ENCODE results near the gene HIRA. TPM values are rescaled to one million over a fixed set of nuclear protein-coding genes. Genes with fewer than 3 reads are reported as not detected.
A peak's percentile ranks its signal among the peaks of the same experiment; 100 is the strongest.

The HIRA gene
- total RNA-seq, 4 donors from 2014 or later, result 24.9 to 104 (median 31.8) TPM

GRCh38 chr22:19422440-19423301 lies 8.9 kb downstream of the HIRA start:
- H3K4me1 ChIP-seq, result peaks cover 0 to 16% (median 1%) of the 10 kb centered on the region in 4 donors
- H3K27me3 ChIP-seq, result no peaks in the 10 kb centered on the region
- H3K4me3 ChIP-seq, result no peak overlapping the region
- TF ChIP-seq, protein P1, sequence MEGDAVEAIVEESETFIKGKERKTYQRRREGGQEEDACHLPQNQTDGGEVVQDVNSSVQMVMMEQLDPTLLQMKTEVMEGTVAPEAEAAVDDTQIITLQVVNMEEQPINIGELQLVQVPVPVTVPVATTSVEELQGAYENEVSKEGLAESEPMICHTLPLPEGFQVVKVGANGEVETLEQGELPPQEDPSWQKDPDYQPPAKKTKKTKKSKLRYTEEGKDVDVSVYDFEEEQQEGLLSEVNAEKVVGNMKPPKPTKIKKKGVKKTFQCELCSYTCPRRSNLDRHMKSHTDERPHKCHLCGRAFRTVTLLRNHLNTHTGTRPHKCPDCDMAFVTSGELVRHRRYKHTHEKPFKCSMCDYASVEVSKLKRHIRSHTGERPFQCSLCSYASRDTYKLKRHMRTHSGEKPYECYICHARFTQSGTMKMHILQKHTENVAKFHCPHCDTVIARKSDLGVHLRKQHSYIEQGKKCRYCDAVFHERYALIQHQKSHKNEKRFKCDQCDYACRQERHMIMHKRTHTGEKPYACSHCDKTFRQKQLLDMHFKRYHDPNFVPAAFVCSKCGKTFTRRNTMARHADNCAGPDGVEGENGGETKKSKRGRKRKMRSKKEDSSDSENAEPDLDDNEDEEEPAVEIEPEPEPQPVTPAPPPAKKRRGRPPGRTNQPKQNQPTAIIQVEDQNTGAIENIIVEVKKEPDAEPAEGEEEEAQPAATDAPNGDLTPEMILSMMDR (IDR thresholded peaks at IDR 0.05), result no peak
- TF ChIP-seq POLR2A (IDR thresholded peaks at IDR 0.05), result no peak
- no peaks in the 10 kb centered on the region for H3K9me3 ChIP-seq
- H3K36me3 ChIP-seq, result peaks cover 0 to 10% (median 0%) of the 10 kb centered on the region in 3 donors
- DNase-seq, result no peak
- H3K27ac ChIP-seq, result no peak overlapping the region

- Histone ChIP-seq H3K36me3 (peaks cover 0 to 4% (median 0%) of the 10 kb centered on the region in 3 donors), H3K27ac (no peak overlapping the region), H3K4me1 (peaks cover 0 to 16% (median 1%) of the 10 kb centered on the region in 4 donors), H3K4me3 (no peak overlapping the region), H3K9me3 (no peaks in the 10 kb centered on the region), H3K27me3 (no peaks in the 10 kb centered on the region)
- no peak for TF ChIP-seq POLR2A (IDR thresholded peaks at IDR 0.05)
- TF ChIP-seq, protein P1 (IDR thresholded peaks at IDR 0.05), result no peak
- no peak for DNase-seq
Measured at GRCh38 chr22:19420321-19420720, 11.2 kb downstream of the HIRA start.

DNA sequence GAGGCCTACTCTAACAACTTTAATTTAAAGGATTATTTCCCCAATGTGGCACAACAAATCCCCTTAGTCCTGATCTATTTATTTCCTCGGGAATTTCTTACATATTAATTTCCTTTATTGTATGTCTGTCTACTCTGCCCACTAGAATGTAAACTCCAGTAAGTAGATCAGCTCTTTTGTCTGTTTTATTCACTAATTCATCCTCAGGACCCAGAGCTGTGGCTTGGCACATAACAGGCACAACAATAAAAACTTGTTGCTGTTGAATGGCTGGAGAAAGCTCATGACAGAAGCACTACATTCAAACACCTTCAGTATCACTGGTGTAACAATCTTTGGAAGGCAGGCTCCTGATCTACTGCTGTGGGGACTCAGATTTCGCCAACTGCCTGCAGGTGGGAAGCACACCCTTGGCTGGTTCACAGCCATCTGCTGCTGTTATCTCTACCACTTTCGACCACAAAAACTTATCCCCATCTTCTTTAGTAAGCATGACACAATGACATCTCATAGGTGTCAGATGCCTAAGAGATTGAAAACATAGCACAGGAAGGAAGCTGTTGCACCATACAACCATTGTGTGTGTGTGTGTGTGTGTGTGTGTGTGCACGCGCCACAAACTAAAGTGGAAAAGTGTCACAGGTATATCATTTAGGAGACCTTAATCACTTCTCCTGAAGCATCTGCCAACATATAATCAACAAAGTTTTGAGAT lies 11.9 kb downstream of the HIRA start:
- TF ChIP-seq POLR2A (IDR thresholded peaks at IDR 0.05), result no peak
- TF ChIP-seq, protein P1 (IDR thresholded peaks at IDR 0.05), result no peak
- no peak for DNase-seq
- no peaks in the 10 kb centered on the region for H3K27me3 ChIP-seq
- peak overlapping the region in 2 of 4 donors; percentile 20 to 40 for H3K27ac ChIP-seq
- H3K4me1 ChIP-seq, result peaks cover 0 to 16% (median 1%) of the 10 kb centered on the region in 4 donors
- no peak overlapping the region for H3K4me3 ChIP-seq
- H3K36me3 ChIP-seq, result no peaks in the 10 kb centered on the region
- H3K9me3 ChIP-seq, result no peaks in the 10 kb centered on the region

- no peaks in the 10 kb centered on the region for H3K9me3 ChIP-seq
- DNase-seq, result peak in 1 of 3 donors; percentile 29
- peaks cover 0 to 12% (median 1%) of the 10 kb centered on the region in 4 donors for H3K4me1 ChIP-seq
- no peak overlapping the region for H3K4me3 ChIP-seq
- H3K27me3 ChIP-seq, result no peaks in the 10 kb centered on the region
- no peak for TF ChIP-seq POLR2A (IDR thresholded peaks at IDR 0.05)
- no peaks in the 10 kb centered on the region for H3K36me3 ChIP-seq
- peak overlapping the region in 2 of 4 donors; percentile 16 to 20 for H3K27ac ChIP-seq
Measured at GRCh38 chr22:19419086-19419463, 12.5 kb downstream of the HIRA start.

DNA sequence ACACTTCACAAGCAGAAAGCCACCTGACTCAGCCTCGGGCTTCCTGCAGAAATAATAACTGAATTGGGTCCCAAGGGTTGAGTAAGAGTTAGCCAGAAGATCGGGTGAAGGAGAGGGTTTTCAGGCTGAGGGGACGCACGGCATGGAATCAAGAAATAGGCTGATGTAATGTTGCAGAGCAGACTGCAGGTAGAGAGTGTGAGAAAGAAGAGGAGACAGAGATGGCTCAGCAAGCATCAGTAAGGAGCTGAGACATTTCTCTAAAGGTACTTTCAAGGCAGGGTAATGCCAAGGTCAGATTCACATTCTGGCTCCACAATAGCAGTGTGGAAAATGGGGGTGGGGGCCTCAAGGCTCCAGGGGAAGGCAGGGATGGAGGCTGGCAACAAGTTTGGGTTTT lies 18.6 kb downstream of the HIRA start:
- Histone ChIP-seq H3K27ac (no peak overlapping the region), H3K36me3 (peaks cover 0 to 26% (median 0%) of the 10 kb centered on the region in 3 donors), H3K9me3 (no peaks in the 10 kb centered on the region), H3K27me3 (no peaks in the 10 kb centered on the region), H3K4me1 (no peaks in the 10 kb centered on the region), H3K4me3 (no peak overlapping the region)
- TF ChIP-seq, protein P1 (IDR thresholded peaks at IDR 0.05), result no peak
- TF ChIP-seq POLR2A (IDR thresholded peaks at IDR 0.05), result no peak
- DNase-seq, result no peak

DNA sequence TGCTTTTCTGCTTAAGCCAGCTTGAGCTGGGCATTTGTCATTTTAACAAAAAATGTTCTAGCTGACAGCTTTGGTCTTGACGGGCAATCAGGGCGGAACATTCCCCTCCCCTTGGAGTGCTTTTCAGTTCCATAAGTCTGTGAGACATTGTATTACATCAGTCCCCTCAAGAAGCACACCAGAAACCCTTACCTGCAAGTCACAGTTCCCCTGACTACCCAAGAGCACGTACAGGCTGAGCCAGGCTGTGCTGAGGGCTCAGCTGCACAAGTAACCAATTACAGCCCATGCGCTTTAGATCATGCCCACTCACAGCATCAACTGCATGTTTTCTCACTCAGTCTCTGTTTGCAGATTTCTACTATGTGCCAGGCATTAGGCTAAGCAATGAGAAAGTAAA lies 19.1 kb downstream of the HIRA start:
- Histone ChIP-seq H3K36me3 (peaks cover 0 to 30% (median 0%) of the 10 kb centered on the region in 3 donors), H3K27ac (no peak overlapping the region), H3K9me3 (no peaks in the 10 kb centered on the region), H3K4me1 (no peaks in the 10 kb centered on the region), H3K27me3 (no peaks in the 10 kb centered on the region), H3K4me3 (no peak overlapping the region)
- TF ChIP-seq, protein P1 (IDR thresholded peaks at IDR 0.05), result no peak
- no peak for TF ChIP-seq POLR2A (IDR thresholded peaks at IDR 0.05)
- no peak for DNase-seq
